Suppressor macrophage treated with lipopolysaccharide for 4 hours (primary cell): ENCODE data around the gene CTNNA3.
"Not testable (repeated sequence)": the region's sequence is repeated elsewhere in the genome, so short reads cannot be mapped to it uniquely, and the experiment has no call there.

Source experiments
- DNase-seq: peaks from one replicate; pipeline ENCODE4 v3.0.0-alpha.2; 2020

CTNNA3 gene

DNA sequence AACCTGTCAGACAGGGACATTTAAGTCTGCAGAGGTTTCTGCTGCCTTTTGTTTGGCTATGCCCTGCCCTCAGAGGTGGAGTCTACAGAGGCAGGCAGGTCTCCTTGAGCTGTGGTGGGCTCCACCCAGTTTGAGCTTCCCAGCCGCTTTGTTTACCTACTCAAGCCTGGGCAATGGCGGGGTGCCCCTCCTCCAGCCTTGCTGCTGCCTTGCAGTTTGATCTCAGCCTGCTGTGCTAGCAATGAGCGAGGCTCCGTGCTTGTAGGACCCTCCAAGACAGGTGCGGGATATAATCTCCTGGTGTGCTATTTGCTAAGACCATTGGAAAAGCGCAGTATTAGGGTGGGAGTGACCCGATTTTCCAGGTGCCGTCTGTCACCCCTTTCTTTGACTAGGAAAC, 1360.2 kb downstream of the CTNNA3 start:
- DNase-seq, result not testable (repeated sequence)

DNA sequence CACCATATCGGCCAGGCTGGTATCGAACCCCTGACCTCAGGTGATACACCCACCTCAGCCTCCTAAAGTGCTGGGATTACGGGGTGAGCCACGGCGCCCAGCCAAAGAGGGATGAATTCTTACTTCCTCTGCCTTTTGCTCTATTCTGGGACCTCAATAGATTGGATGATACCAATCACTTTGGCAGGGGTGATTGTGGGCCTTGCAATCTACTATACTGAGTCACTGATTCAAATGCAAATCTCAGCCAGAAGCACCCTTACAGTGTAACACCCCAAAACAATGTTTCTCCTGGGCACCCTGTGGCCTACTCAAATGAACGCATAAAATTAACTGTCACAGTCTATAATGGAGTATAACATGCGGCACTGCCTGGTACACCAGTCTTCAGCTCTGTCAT, 1366.8 kb downstream of the CTNNA3 start:
- DNase-seq, result no peak

DNA sequence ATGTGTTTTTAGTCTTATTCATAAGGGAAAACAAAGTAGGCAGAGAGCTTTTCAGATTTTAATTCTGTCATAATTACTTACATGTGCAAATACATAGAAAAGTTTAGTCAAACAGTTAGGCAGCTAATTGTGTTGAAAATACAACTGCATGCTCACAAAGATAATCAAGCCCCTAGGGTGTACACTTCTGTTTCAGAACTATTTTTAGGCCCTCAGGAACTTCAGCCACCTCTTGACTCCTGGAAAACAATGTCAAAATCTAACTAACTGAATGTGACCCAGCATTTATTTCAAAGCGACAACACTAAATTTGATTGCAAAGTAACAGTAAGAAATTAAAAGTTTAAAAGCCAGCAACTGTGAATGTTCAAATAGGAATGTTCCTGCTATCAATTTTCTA, 1369.1 kb downstream of the CTNNA3 start:
- no peak for DNase-seq

DNA sequence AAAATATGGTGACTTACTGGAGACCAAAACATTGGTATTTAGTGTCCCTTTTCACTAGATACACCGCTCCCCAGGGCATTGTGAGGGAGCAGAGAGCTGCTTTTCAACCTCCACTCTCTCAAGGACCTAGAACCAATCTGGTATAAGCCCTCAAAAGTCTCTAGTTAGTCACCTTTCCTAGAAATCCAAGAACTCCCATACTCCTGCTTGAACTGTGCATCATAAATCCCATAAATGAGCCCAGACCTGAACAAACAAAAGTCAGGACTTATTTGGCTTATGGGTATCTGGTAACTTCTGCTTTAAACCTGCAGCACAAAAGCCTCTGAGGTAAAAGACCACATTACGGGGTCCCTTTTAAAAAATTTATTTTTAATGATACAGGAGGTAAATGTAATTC, 1373.2 kb downstream of the CTNNA3 start:
- no peak for DNase-seq

DNA sequence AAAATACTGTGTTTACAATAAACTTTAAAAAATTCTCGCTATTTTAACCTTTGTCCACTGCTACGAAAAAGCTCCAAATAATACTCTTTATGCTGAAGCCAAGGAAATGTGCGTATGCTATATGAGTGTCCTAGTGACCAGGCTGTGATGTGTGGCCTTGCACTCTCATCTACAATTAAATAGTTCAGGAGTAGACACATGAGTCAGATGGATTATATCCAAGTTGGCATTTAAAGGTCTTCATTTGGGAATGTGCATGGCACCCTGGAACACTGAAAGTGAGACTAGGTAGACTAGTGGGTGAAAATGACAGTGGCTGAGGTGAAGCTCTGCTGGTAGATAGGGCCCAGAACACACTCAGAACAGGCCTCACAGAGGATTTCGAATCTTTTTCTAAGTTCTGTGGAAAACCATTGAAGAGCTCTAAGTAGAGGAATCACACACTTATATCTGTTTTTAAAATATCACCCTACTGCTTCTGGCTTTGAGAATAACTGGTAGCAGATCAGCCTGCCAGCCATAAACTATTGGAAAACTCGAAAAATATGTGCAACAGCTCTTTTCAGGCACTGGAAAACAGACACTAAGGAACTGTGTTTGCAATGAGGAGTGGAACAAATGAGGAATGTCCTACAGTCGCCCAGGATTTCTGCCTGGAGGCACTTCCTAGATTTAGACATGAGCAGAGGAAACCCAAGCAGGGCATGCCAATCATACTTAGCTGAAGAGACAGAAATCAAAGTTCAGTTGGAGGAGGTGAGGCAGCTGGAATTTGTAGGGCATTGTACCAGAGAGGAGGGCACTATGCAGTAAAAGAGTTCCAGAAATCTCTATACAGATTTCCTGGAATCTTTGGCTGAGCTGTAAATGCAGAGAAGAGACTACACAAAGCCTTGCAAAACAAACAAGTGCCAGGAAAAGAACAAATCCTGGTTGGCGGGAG, 1374.0 kb downstream of the CTNNA3 start:
- DNase-seq, result no peak

DNA sequence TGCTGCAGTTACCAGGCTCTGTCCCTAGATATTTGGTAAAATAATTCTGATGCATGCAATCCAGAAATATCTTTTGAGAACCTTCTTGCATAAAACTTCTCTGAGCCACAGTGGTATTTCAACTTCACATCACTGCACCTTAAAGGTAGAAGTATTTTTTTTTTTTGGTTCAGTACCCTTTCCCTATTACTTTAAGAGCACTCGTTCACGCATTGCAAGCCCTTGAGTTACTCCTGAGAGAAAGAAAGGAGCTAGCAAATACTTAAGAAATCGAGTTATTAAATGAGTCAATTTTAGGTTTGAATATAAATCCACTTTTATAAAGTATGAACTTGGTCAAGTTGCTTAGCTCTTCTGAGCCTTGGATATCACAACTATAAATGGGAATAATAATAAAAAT, 1377.2 kb downstream of the CTNNA3 start:
- no peak for DNase-seq

DNA sequence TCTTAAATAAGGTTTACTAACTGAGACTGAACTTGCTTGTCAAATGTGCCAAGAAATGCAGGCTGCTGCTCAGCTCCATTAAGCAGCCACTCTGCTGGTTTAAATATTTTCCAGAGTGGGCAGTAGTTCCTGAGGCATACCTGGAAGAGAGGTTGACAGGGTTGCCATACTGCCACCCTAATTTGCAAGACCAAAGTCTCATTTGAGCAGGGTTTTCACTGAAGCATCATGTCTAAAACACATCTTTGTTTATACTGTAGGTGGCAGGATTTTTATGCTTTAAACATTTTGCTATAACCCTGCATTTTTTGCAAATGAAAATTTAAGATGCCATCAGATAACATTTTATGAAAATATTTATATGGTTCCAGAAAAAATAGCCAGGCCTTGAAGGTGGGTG, 1388.2 kb downstream of the CTNNA3 start:
- DNase-seq, result no peak

DNA sequence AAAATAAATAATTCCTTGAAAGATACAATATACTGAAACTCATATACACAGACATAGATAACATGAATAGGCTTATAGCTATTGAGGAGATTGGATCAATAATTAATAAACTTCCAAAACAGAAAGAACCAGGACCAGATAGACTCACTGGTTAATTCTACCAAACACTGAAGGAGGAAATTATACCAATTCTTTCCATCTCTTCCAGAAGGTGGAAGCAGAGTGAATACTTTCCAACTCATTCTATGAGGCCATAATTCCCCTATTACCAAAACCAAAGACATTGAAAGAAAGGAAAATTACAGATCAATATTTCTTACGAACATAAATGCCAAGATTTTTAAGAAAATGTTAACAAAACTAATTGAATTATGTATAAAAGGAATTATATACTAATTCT, 1394.9 kb downstream of the CTNNA3 start:
- DNase-seq, result no peak

DNA sequence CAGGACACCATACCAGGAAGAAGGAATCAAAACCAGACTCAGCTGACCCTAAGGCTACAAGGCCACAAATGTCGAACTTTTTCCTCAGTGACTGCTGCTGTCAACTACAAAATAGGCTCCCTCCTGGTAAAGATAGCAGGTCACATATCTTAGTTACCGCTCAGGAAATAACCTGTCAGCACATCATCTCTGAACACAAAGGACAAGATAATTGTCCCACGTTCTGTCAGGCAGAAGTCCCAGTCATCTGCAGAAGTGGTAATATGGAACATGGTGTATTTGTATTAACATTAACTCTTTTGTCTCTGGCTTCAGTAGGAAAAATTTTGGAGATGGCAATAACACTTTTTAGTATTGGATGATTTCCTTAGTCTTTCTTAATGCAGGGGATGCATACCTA, 1400.4 kb downstream of the CTNNA3 start:
- no peak for DNase-seq

DNA sequence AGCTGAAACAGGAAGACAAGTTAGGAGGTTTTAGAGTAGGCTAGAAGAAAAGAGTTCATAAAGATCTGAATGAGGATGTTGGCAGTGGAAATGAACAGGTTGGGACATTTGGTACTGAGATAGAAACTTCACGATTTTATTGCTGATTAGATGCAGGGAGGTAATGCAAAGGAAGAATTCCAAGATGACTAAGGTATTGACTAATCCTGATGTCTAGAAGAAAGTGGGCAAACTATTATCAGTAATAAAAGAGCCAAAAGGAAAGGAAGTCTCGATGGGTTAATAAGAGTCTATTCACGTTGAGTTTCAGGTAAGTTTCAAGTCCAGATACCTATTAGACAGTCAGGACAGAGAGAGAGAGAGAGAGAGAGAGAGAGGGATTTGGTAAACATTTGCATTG, 1401.5 kb downstream of the CTNNA3 start:
- no peak for DNase-seq

DNA sequence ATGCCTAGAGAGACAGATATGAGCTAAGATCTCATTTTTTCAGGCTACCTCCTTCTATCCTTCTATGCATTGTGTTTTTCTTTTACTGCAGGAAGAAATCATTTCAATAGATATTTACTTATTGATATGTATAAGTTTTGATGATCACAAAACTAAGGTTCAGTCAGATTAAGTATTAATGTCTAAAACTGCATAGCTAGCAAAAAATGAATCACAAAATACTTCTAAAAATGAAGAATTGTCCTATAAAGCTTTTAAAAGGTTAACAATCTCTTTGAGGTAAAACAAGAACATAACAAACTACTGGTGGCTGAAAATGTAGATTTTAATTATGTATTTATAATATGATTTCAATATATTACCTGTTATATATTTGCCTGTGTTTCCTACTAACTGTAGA, 1403.1 kb downstream of the CTNNA3 start:
- no peak for DNase-seq

DNA sequence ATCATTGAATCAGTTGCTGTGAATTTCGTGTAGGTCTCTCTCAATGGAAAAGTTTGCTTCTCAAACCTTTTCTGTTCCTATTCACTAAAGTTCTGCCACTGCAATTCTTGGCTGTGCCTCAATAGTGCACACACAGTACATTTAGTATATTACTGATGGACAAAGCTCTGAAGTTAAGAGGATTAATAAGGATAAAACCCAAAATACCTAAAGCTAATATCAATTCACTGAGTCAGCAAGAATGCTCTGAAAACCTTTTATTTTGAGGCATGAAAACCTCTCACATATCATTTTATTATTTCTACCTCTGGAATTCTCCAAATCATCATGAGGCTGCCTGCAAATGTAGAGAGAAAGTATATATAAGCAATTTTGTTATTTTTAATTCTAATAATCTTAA, 1403.5 kb downstream of the CTNNA3 start:
- no peak for DNase-seq

DNA sequence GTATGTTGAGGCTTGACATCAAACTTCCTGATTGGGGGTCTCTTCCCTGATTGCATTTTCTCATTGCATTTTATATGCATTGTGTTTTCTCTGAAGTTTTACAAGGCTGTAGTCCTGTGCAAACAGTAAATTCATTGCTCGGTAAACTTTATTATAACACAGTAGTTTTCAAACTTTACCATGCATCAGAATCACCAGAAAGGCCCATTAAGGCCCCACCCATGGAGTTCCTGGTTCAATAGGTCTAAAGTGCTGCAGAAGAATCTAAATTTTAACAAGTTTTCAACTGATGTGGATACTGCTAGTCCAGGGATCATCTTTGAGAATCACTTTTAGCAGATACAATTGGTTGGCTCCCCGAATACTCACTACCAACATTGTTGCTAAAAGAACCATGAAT, 1404.9 kb downstream of the CTNNA3 start:
- DNase-seq, result no peak

DNA sequence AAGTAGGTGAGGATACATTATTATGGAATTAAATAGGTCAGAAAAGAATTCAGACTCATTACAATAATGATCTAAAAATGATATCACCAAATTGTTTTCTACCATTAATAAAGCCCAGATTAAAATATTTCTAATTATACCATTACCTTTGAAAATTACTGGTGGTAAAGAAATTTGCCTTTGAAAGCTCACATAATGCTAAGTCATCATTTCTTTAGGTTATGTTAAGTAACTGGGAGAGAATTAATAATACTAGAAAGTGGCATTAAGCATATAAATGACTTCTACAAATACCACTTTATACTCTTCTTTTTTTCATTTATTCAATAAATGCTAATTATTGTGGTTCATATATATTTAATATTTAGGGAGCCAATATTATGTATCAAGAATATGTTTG, 1411.4 kb downstream of the CTNNA3 start:
- DNase-seq, result no peak

DNA sequence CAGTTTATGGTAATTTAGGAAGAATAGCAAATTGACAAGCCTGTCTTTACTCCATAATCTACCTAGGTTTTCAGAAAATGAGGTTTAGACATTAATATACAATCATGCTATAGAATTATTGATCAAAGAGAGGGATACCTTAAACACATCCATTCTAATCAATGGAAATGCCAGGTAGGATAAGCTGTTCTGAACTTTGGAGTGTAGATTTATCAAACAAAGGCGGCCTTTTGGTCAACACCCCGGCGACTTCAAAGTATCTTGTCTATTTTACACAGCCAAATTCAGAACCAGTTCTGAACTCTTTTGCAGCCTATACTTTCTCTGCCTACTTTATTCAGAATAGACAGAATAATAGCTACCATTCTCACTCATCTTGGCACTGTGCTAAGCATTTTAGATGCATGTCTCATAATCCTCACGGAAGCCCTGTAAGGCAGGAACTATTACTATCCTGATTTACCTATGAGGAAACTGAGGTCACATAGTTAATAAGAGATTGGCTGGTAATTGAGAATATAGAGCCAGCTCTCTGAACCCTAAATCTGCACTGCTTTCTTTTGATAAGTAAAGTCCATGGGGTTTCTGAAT, 1412.0 kb downstream of the CTNNA3 start:
- DNase-seq, result no peak

DNA sequence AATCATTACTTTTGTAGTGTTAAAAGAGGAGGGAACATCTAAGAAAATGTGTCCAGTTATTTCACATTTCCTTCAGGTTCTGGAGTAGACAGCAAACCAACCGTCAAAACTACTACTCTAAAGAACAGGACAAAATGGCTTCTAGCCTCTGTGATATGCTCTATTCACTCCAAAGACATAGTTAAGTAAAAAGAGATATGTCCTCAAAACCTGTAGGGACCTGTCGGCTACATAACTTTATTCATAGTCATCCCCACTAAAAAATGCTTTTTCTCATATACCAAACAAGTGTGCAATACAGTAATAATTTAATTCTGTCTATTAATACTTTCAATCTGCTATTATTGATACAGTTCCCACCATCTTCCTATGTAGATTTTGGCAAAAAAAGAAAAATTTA, 1412.9 kb downstream of the CTNNA3 start:
- no peak for DNase-seq

DNA sequence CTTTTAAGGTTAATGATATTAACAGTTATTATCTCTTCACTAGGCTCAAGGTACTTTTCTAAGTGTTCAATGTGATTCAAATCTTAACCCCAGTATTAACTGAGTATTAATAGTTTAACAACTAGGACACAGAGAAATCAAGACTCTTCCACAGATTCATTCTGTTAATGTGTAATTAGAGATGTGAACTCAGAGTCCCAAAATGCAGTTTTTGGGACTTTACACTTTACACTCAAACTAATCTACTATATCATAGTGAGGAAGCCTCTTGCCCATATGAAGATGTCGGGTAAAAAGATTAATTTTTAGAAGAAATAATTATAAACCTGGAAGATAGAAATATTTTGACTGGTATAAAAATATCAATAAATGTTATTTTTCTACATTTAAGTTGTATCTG, 1414.7 kb downstream of the CTNNA3 start:
- DNase-seq, result no peak

DNA sequence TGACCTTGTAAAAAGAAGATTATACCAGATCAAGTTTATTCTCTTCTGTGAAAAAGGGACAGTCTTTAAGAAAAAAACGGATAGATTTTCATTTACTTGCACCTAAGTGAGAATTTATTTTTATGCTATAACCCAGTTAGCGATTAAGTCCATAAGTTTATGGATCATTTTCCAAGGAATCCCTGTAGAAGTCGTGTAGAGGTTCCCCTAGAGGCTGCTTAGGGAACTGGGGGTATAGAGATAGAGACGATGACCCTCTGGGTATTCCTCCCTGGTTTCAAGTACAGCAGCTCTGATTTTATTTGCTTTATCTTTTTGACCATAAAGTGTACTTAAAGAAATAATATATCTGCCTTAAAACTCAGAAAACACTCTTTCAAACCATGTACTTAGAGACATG, 1418.5 kb downstream of the CTNNA3 start:
- no peak for DNase-seq

DNA sequence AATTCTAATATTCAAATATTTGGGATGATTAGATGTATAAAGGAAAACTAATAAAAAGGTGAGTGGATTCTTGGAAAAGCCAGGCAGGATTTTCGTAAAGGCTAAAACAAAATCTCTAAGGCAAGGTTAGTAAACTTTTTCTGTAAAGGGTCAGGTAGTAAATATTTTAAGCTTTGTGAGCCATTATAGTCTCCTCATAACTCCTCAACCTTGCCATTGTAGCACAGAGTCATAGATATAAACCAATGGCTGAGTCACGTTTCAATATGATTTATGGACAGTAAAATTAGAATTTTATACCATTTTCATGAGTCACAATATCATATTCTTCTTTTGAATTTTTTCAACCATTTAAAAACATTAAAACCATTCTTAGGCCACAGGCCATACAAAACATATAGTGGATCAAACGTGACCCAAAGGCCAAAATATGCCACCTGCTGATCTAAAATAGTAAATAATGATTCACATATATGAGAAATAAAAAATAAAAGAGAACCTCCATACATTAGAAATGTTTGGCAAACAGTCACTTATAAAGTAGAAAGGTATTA, 1422.0 kb downstream of the CTNNA3 start:
- no peak for DNase-seq

DNA sequence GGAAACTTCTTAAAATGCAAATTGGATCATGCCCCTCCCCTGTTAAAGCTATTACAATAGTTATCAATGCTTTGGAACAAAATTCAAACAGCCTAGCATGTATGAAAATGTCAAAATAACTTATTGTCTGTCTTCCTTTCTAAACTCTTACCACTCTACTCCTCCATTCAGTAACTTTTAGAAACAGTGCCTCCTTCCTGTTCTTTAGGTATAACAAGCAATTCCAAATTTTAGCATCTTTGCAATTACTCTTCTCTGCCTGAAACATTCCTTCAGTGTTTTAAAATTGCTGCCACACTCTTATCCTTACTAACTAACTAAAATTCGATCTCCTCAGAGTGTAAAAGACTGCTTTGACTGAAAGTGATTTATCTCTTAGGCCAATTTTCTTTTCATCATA, 1430.6 kb downstream of the CTNNA3 start:
- no peak for DNase-seq

DNA sequence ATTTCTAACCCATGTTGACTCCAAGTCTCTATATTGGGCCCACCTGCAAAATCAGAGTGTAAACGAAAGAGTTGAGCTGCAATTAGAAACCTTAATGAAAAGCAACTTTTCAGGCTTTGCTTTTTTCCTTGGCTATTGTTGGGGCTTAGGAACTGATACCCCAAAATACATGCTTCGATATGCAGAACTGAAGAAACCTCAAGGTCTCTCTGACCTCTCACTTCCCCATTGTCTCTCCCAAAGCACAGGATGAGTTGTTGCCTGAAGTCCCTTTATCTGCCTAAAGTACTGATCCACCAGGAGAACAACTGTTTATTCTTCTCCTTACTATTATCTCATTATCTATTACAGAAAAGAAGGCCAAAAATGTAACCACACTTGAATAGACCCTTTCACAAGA, 1436.2 kb downstream of the CTNNA3 start:
- DNase-seq, result no peak

DNA sequence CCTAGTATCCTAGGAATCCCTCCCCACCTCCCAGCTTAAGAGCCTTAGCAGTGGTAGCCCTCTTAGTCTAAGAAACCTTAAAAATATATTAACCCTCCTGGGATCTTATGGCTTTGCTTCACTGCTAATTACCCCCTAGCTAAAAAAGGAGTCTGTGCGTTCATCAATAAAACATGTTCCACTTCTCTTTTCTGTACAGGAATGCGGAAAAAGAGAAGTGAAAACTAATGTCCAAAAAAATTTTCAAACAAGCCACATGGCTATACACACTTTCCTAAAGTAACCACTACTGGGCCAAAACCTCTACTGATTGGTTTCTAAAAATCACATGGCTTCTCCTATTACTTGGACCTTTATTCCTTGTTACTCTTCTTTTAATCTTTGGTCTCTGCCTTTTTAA, 1437.3 kb downstream of the CTNNA3 start:
- no peak for DNase-seq

DNA sequence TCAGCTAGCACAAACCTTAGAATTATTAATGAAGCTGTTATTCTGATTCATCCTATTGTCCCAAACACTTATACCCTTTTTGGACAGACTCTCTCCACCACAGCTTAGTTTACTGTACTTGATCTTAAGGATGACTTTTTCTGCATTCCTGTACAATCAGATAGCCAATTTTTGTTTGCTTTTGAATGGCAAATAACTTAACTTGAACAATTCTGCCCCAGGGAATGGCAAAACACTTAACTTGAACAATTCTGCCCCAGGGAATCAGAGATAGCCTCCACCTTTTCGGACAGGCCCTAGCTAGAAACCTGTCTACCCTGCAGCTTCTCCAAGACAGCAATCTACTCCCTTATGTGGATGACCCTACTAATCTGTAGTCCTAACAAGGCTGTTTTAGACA, 1438.2 kb downstream of the CTNNA3 start:
- DNase-seq, result no peak

DNA sequence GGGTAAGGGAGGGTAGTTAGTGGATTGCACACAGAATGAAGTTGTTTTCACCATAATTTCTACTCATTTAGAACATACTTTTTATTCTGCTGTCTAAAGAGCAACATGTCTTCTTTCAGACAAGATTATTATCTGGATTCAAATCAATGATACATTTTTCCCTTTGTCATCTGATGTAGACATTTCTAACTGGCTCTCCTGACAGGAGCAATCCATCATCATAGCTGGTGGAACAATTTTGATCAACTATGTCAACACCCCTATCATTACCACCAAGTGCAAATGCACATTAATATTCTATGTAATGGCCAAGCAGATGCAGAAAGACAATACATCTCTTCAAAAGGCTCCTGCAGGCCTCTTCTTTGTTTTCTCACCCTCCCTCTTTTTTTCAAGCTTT, 1443.0 kb downstream of the CTNNA3 start:
- no peak for DNase-seq
